Choroid plexus epithelial cell (primary cell): Measurements from ENCODE around the gene SLF2.

Experiments
- DNase-seq: peaks from one replicate; pipeline ENCODE4 v3.0.0-alpha.2; 2010; ENCODE audit warnings: low read depth
- H3K4me3 ChIP-seq: 2 replicates; pipeline ENCODE4 v1.5.1; 2011; ENCODE audit warnings: low read depth, mild to moderate bottlenecking, control low read depth, low read length, moderate library complexity
- TF ChIP-seq, protein P1 (sequence below): conservative IDR thresholded peaks from 2 replicates; pipeline ENCODE4 v1.5.1; 2011; ENCODE audit warnings: low read depth, mild to moderate bottlenecking, control low read depth, inconsistent platforms, low read length, moderate library complexity

The SLF2 gene

DNA sequence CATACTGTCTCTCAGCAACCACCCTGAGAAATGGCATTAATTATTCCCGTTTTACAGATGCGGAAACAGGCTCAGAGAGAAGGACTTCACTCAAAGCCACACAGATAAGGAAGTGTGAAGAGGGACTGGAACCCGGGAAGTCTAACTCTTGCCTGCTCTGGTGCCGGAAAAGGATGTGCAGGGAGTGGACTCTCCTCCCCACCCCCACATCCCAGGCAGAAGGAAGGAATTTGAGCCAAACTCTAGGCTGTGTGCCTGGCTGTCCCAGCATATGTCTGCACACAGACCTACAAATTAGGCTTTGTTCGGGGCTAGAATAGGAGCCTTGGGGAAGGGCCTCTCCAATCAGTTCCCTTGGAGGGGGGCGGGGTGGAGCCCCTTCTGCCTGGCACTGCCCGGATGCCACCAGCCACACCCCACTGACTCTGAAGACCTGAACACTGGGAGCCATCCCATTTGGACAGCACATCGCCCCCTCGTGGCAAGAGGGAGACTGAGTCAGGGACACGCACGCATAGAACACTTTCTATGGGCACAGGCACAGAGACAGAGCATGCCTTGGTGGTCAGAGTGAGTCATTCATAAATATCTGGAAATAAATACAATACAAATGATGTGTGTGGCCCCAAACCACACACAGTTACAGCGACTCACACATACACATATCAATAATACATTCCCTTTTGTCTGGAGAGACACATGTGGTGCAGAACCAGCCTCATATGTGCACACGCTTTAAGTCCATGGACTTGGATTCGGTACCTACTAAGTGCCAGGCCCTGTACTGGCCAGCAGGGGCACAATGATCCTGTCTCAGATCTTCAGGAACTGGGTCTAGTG is 100.0 kb downstream of the SLF2 start:
- TF ChIP-seq, protein P1, sequence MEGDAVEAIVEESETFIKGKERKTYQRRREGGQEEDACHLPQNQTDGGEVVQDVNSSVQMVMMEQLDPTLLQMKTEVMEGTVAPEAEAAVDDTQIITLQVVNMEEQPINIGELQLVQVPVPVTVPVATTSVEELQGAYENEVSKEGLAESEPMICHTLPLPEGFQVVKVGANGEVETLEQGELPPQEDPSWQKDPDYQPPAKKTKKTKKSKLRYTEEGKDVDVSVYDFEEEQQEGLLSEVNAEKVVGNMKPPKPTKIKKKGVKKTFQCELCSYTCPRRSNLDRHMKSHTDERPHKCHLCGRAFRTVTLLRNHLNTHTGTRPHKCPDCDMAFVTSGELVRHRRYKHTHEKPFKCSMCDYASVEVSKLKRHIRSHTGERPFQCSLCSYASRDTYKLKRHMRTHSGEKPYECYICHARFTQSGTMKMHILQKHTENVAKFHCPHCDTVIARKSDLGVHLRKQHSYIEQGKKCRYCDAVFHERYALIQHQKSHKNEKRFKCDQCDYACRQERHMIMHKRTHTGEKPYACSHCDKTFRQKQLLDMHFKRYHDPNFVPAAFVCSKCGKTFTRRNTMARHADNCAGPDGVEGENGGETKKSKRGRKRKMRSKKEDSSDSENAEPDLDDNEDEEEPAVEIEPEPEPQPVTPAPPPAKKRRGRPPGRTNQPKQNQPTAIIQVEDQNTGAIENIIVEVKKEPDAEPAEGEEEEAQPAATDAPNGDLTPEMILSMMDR = peak; percentile 78
- DNase-seq = peak; percentile 92
- H3K4me3 ChIP-seq = no peak overlapping the region

DNA sequence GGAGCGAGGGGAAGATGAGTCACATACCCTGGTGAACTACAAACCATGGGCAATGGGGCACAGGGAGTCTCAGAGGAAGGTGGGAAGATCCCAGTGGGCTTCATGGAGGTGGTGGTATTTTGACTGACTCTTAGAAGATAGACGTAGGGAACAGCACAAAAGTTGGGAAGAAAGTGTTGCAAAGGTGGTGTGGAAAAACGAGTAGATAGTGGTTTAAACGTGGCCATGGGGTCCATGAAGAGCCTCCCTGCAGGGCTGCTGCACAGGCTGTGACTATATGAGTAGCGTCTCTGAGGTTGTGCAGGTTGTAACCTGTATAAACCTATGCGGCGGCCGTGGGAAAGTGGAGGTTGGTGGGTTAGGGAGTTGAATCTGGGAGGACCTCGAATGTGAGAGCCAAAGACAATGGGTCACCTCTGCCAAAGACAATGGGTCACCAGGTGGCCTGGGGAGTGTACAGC is 100.6 kb downstream of the SLF2 start:
- no peak overlapping the region for H3K4me3 ChIP-seq
- DNase-seq = no peak
- TF ChIP-seq, protein P1 = no peak

DNA sequence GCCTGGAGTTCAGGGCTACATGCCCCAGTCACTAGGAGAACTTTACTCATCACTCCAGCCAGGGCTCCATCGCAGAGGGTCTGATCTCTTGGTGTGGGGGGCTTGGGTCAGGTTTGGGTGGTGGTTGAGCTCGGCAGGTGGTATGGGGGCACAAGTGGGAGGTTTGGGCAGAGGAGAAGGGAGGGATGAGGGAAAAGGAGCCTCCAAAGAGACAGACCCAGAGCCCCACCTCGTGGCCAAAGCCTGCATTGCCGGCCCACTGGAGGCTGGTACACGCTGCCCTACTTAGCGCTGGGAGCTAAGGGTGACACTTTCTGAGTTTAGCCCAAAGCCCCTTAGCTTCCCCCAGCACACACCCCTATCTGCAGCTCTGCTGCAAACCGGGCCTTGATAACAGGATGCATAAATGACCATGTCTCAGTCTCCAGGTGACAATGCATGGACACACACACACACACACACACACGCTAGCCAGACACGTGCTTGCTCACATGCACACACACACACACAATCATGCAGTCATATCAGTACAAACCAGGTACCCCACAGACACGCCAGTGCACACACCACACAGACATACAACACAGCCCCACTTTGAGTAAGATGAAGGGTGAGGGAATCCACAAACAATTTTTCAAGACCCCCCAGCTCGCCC is 101.6 kb downstream of the SLF2 start:
- H3K4me3 ChIP-seq = no peak overlapping the region
- TF ChIP-seq, protein P1 = peak; percentile 97
- peak; percentile 74 for DNase-seq
